ENCODE data around the gene PAQR9.

DNA sequence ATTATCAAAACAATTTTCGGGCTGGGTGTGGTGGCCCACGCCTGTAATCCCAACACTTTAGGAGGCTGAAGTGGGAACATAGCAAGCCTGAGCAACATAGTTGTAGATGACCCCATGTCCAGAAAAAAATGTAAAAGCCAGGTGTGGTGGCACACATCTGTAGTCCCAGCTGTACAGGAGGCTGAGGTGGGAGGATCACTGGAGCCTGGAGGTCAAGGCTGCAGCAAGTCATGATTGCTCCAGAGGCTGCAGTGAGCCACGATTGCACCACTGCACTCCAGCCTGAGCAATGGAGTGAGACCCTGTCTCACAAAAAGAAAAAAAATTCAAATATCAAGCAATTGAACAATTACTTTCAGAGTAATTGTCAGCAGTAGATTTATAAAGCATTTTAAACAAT, 8.0 kb upstream of the PAQR9 start:
- TF ChIP-seq, protein P1, sequence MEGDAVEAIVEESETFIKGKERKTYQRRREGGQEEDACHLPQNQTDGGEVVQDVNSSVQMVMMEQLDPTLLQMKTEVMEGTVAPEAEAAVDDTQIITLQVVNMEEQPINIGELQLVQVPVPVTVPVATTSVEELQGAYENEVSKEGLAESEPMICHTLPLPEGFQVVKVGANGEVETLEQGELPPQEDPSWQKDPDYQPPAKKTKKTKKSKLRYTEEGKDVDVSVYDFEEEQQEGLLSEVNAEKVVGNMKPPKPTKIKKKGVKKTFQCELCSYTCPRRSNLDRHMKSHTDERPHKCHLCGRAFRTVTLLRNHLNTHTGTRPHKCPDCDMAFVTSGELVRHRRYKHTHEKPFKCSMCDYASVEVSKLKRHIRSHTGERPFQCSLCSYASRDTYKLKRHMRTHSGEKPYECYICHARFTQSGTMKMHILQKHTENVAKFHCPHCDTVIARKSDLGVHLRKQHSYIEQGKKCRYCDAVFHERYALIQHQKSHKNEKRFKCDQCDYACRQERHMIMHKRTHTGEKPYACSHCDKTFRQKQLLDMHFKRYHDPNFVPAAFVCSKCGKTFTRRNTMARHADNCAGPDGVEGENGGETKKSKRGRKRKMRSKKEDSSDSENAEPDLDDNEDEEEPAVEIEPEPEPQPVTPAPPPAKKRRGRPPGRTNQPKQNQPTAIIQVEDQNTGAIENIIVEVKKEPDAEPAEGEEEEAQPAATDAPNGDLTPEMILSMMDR (conservative IDR thresholded peaks at IDR 0.05), result no peak
- no peak for TF ChIP-seq EZH2 (IDR thresholded peaks at IDR 0.05; ENCODE audit: low read depth)
